ENCODE results near the gene MNT.

The MNT gene

GRCh38 chr17:2343421-2343820 is 57.4 kb downstream of the MNT start:
- no peak for DNase-seq (ENCODE audit: insufficient read length, low spot score)
- FAIRE-seq, result no peak
- no peak for TF ChIP-seq POLR2A (IDR thresholded peaks at IDR 0.05; ENCODE audit: low read depth, low read length)

GRCh38 chr17:2338315-2338657 is 62.6 kb downstream of the MNT start:
- DNase-seq (ENCODE audit: insufficient read length, low spot score), result no peak
- TF ChIP-seq POLR2A (IDR thresholded peaks at IDR 0.05; ENCODE audit: low read depth, low read length), result no peak

GRCh38 chr17:2337544-2338314 is 63.1 kb downstream of the MNT start:
- FAIRE-seq (no peak), DNase-seq (ENCODE audit: insufficient read length, low spot score) (peak; percentile 69)
- no peak; the same call in 1 of the 2 replicates for TF ChIP-seq POLR2A (IDR thresholded peaks at IDR 0.05; ENCODE audit: low read depth, low read length)

More at GRCh38 chr17:2338315-2338657, 62.6 kb downstream of the MNT start:
- FAIRE-seq, result no peak

- peak; percentile 59 for DNase-seq (ENCODE audit: insufficient read length, low spot score)
- FAIRE-seq, result no peak
These were observed 63.9 kb downstream of the MNT start, which contains the start of gene SGSM2 for GRCh38 chr17:2336852-2337543. Gene SGSM2, plus strand, starts transcription at chr17:2337501. Its CDS starts 188 bp downstream, at chr17:2337689.

GRCh38 chr17:2336215-2336851 is 64.5 kb downstream of the MNT start, which contains the start of gene TSR1:
Gene TSR1, minus strand, starts transcription at chr17:2336457. Its CDS starts 30 bp downstream, at chr17:2336427.
- FAIRE-seq (no peak), DNase-seq (ENCODE audit: insufficient read length, low spot score) (peak; percentile 97)
- TF ChIP-seq POLR2A (IDR thresholded peaks at IDR 0.05; ENCODE audit: low read depth, low read length), result peak; percentile 72

More at GRCh38 chr17:2336852-2337543, 63.9 kb downstream of the MNT start, which contains the start of gene SGSM2:
- TF ChIP-seq POLR2A (IDR thresholded peaks at IDR 0.05; ENCODE audit: low read depth, low read length), result peak; percentile 49; the same call in 1 of the 2 replicates

GRCh38 chr17:2335726-2336214 is 65.1 kb downstream of the MNT start:
- DNase-seq (ENCODE audit: insufficient read length, low spot score), result no peak
- FAIRE-seq, result no peak
- no peak for TF ChIP-seq POLR2A (IDR thresholded peaks at IDR 0.05; ENCODE audit: low read depth, low read length)

All from H54 (cell line).